GM21515 (cell line): ENCODE results near the gene GASK1B.
A peak's percentile ranks its signal among the peaks of the same experiment; 100 is the strongest.

Source experiments
- ATAC-seq: cut with Tn5 transposase; IDR thresholded peaks from one replicate; pipeline ENCODE4 v1.9.1; 2021; ENCODE audit not compliant: unreplicated experiment

Gene GASK1B

GRCh38 chr4:158172261-158173258 lies at the start of gene GASK1B:
GASK1B (minus strand) TSS chr4:158173025; CDS start chr4:158171375, 1,650 bp downstream.
- ATAC-seq, result no peak

GRCh38 chr4:158219623-158220022 lies 46.8 kb upstream of the GASK1B start:
- ATAC-seq, result no peak

- no peak for ATAC-seq
Observed at GRCh38 chr4:158217763-158218162, 44.9 kb upstream of the GASK1B start.

- ATAC-seq, result no peak
Observed at GRCh38 chr4:158214856-158215255, 42.0 kb upstream of the GASK1B start.

GRCh38 chr4:158213466-158213865 lies 40.6 kb upstream of the GASK1B start:
- ATAC-seq, result no peak

- no peak for ATAC-seq
Observed at GRCh38 chr4:158211222-158211621, 38.4 kb upstream of the GASK1B start.

GRCh38 chr4:158209825-158210807 lies 37.3 kb upstream of the GASK1B start, which contains the start of gene TMEM144:
TMEM144 (plus strand) TSS chr4:158210486; CDS start chr4:158212668, 2,182 bp downstream.
- peak; percentile 88 for ATAC-seq

GRCh38 chr4:158208963-158209640 lies 36.3 kb upstream of the GASK1B start:
- peak; percentile 52 for ATAC-seq

- no peak for ATAC-seq
Observed at GRCh38 chr4:158203929-158204328, 31.1 kb upstream of the GASK1B start.

GRCh38 chr4:158203436-158203835 lies 30.6 kb upstream of the GASK1B start:
- no peak for ATAC-seq

- ATAC-seq, result no peak
Observed at GRCh38 chr4:158202481-158202880, 29.7 kb upstream of the GASK1B start.

GRCh38 chr4:158201876-158202275 lies 29.1 kb upstream of the GASK1B start:
- no peak for ATAC-seq

GRCh38 chr4:158201322-158201721 lies 28.5 kb upstream of the GASK1B start:
- ATAC-seq, result no peak

- no peak for ATAC-seq
Observed at GRCh38 chr4:158200214-158200613, 27.4 kb upstream of the GASK1B start.

GRCh38 chr4:158197194-158197776 lies 24.5 kb upstream of the GASK1B start:
- ATAC-seq, result no peak

- no peak for ATAC-seq
Observed at GRCh38 chr4:158195297-158195696, 22.5 kb upstream of the GASK1B start.

GRCh38 chr4:158193171-158193749 lies 20.4 kb upstream of the GASK1B start:
- no peak for ATAC-seq

- ATAC-seq, result no peak
Observed at GRCh38 chr4:158192439-158193158, 19.8 kb upstream of the GASK1B start.

- no peak for ATAC-seq
Observed at GRCh38 chr4:158190718-158191117, 17.9 kb upstream of the GASK1B start.
